ENCODE measurements around the gene DPY19L1.
"Not testable (repeated sequence)": the region's sequence is repeated elsewhere in the genome, so short reads cannot be mapped to it uniquely, and the experiment has no call there.

- TF ChIP-seq CTCF, POLR2A (IDR thresholded peaks at IDR 0.05): not testable (repeated sequence)
These were observed 69.5 kb downstream of the DPY19L1 start for GRCh38 chr7:34967818-34968217.
